Measurements from ENCODE around the gene ADGRG1.

ADGRG1 gene

DNA sequence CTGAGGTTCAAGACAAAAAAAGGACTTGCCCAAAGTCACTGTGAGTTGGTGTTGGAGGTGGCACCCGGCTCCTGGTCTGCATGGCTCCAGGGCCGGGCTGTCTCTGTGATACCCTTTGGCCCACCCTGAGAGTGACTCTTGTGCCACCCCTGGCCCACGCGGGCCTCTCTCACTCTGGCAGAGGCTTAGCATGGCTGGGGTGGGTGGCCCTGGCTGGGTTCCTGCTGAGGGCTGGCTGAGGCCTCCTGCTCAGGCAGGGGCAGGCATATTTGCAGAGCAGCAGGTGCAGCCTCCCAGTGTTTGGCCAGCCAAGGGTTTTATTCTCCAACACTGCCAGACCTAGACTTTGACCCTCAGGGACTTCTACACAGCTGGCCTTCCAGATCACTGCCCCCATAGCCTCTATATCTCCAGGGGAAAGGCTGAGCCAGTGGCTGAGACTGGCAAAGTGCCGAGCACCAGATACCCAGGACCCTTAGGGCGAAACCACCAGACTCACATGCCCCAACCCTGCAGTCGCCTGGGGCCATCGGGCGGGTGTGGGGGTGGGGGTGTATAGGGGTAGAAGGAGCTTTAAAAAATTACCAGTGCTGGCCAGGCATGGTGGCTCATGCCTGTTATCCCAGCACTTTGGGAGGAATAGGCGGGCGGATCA is 21.5 kb upstream of the ADGRG1 start:
- DNase-seq: no peak

DNA sequence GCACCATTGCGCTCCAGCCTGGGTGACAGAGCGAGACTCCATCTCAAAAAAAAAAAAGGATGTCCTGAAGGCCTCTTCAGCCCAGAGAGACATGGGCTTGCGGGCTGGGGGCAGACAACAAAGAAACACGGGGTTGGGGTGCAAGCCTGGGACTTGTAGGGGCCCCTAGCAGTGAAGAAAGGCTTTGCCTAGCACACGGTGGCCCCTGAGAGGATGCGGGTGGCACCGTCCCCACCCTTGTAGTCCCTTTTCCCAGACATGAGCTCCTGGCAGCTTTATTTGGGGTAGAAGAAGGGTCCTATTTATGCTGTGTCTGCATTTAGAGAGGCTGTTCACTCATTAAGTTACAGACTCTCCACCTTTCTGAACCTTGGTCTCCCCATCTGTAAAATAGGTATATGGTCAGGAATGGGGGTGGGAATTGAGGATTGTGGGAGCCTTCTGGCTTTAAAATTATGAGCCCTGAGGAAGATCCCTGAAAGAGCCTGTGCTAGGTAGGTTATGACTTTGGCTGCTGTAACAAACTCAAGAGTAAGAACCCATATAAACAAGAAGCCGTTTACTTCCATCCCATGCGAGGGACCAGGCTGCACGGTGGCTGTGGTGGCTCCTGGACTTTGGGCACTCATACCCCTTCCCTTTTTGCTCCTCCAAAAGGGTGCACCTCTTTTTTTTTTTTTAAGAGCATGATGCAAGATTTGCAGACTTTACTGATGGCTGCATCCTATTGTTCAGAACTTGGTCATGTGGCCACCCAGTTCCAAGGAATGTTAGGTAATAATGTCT is 20.6 kb upstream of the ADGRG1 start:
- DNase-seq: peak; percentile 18

DNA sequence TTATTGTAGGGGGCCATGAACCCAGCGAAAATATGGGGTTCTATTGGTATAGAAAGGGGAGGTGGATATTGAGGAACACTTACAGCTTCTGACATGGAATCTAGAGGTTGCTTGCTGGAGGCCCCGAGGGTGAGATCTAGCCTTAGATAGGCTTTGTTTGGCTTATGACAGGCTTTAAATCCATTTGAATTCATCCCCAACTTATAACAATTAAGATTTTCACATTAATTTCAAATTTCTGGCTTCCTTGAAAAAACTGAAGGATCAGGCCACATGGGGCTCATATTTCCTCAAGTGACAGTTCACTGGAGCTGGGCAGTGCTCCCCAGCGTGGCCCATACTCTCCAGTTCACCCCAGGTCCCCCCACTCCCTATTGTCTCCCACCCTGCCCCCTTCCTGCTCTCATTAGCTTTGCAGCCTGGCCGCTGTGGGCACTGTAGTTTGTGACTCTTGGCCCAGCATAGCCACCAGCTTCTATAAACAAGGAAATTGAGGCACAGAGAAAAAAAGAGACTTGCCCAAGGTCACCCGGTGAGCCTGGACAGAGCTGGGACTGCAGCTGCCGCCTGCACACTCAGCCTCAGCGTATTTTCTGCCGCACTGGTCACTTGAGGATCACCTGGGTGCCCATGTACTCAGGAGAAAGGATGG is 19.8 kb upstream of the ADGRG1 start:
- DNase-seq: no peak

DNA sequence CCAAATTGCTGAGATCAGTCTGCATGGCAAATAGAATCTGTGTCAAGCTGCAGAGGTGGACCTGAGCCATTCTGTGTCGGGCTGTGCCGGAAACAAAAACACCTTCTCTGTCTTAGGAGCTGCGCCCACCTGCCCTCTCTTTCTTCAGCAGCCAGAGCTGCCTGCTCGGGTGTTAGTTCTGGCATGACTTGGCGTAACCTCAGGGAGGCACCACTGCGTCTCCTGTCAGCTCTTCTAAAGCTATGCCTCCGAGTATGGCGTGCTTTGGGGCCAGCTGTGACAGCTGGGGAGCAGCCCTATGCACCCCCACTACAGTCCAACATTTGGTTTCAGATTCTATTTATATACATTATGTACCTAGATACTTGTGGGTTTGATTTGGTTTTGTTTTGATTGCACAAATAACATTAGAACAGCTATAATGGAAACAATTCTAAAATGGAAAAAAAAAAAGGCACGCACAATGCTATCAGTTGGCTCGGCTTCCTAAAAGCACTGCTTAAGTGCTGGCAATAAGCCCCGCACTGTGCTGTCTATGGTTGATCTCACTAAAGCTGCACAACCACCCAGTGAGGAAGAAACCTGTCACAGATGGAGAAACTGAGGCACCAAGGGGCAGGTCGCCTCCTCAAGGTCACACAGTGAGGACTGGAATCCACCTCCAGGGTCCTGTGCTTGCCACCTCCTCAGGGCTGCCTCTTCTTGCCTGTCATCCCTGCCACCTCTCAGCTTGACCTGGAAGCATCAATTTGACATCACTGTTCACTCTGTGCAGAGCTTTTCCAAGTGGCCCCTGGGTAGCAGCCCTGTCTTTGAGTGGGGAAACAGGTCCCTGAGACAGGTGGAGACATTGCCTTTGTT is 18.7 kb upstream of the ADGRG1 start:
- no peak for DNase-seq

DNA sequence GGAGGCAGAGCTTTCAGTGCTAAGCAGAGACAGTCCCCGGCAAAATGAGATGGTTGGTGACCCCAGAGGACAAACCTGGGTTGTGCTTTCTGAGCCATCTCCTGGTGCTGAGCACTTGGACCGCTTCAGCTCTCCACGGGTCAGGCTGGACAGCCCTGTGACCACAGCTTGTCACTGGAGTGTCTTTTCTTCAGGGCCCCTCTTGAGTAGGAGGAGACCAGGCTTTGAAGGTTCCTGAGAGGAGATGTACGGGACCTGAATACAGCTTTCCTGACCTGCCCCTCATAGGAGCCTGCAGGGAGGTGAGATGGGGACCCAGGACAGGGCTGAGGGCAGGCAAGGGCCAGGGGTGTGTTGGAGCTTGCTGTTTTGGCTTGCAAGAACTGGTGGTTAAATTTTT is 17.8 kb upstream of the ADGRG1 start:
- DNase-seq: no peak

DNA sequence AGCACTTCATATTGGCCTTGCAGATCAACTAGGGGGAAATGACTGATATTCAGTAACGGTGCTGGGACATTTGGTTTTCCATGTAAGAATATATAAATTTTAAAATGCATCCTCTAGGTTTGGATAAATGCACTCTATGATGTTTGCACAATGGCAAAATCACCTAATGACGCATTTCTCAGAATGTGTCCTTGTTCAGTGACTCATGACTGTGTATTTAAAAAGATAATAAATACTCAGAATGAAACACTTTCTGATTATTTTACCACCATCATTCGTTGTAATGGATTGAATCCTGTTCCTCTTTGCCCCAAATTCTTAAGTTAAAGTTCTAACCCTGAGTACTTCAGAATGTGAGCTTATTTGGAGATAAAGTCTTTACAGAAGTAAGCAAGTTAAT is 17.2 kb upstream of the ADGRG1 start:
- no peak for DNase-seq

DNA sequence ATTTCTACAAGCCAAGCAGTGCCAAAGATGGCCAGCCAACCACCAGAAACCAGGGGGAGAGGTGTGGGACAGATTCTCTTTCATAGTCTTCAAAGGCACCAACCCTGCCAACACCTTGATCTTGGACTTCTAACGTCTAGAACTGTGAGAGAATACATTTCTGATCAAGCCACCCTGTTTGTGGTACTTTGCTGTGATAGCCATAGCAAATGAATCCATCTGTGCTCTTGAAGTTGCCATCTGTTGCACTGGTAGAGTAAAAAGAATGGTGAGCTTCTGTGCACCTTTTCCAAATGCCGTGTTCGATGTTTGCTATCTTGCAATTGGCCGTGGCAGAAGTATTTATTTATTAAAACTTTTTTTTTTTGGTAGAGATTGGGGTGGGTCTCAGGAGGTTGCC is 16.7 kb upstream of the ADGRG1 start:
- no peak for DNase-seq

DNA sequence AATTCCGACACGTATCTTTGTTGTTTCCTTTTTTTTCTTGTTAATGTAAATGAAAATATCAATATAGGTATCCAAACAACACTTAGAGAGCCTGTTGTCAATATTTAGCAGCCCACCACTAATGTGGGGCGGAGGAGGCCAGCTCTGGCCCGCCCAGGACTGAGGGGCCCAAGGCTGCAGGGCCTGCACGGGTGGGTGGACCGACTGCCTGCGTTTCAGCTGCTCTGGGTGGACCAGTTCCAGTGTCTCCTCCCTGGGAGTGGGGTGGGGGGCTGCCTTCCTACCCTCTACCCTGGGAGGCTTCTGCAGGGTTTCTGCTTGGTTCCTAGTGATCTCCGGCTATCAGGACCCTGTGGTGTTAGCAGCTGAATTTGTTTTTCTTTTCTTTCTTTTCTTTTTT is 15.9 kb upstream of the ADGRG1 start:
- DNase-seq: no peak

DNA sequence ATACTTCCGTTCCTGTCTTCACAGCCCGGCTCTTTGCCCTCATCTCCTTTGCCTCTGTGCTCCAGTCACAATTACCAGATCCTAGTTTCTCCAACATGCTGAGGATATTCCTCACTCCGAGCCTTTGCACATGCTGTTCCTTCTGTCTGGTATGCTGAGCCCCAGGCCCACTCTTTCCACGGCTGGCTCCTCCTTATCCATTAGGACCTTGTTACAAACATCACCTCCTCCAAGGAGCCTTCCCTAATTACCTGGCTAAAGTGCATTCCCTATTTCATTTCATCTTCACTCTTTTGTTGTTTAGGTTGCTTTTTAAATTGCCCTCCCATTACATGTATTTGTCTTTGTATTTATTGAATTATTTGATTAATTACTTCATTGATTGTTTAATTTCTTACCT is 14.9 kb upstream of the ADGRG1 start:
- no peak for DNase-seq

DNA sequence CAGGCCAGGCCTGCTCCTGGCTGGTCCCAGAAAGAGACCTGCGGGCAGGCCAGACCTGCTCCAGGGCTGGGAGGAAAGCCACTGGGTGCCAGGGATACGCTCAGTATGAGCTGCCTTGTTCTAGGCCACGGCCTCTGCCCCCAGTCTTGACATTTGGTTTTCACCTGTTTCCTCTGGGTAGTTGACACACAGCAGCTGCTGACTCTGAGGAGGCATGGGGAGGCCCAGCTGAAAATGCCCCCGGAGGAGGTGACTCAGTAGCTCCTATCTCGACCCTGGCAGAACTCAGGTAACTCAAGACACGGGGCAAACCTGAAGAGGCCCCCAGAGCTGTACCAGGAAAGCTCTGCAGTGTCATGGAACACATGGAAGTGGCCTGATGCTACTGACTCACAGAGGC is 13.9 kb upstream of the ADGRG1 start:
- DNase-seq: no peak

DNA sequence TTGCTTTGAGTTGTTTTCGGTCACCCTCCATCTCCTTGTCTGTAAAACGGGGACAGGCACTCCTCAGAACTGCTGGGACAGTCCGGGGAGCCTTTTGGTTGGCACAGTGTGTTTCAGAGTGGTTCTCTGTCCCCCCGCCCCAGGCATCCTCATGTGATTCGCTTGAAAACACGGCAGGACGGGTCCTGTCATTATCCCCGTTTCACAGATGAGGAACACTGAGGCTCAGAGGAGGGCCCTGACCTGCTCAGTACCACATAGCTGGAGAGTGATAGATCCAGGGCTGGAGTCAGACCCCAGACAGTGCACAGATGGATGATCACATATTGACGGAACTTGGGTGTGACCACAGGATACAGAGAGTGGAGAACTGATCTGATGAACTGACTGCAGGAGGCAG is 13.5 kb upstream of the ADGRG1 start:
- DNase-seq: no peak

DNA sequence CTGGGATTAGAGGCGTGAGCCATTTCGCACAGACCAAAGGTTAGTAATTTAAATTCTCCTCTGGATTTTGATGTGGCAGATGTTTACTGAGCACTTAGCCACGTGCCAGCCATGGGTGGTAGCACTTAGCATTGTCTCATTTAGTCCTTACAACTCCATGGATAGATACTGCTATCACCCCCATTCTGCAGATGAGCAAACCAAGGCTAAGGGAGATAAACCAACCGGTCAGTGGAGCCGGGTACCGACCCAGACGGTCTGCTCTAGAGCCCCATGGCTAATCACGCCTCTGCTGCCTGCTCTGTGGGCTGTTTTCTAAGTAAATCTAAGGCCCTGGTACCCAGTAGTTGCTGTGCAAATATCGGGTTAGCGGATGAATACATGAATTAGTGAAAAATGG is 12.6 kb upstream of the ADGRG1 start:
- DNase-seq: no peak

DNA sequence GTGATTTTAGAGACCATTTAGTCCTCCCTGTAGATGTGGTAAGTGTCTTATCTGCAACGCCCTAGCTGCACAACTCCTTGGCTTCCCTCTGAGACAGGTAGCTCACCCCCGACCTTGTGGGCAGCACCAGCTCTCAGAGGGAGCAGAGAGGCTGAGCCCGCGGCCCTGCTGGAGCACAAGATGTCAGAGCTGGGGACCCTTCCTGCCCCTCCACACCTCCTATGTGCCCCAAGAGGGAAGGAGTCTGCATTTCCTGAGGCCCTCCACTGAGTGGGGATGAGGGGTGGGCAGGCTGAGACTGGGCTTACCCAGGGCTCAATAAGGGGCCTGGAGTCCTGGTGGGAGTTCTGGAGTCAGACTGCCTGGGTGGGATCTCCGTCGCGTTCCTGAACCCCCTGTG is 12.2 kb upstream of the ADGRG1 start:
- no peak for DNase-seq

DNA sequence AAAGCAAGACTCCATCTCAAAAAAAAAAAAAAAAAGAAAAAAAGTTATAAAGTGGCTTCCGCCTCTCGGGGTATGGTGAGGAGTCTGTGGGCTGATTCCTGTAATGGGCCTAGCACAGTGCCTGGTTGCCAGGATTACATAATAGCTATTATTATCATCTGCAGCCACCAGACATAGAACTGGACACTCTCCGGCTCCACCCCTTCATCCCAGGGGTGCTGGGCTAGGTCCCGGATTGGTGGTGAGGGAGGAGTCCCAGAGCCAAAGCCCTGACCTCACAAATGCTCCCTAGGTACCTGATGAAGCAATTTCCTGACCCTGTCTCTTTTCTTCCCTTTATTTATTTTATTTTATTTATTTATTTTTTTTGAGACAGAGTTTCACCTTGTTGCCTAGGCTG is 11.6 kb upstream of the ADGRG1 start:
- DNase-seq: no peak

DNA sequence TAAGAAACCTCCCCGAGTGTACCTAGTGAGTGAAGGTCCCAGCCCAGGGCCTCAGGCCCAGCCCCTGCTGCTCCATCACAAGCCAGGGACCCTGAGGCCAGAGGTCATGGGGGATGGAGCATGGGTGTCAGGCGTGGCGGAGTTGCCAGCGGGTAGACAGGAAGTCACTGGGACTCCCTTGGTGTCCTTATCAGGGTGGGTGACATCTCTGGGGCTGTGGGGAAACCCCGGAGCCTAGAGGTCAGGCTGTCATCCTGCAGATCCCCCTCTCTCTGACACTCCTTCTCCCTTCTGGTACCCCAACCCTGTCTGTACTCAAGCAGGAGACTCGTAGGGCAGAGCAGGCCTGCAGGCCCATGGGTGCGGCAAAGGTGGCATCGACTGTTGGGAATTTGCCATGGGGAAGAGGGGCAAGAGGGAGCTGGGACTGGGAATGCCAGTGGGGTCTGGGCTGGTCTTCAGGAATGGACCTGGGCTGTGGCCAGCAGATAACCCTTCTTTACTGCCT is 10.8 kb upstream of the ADGRG1 start:
- no peak for DNase-seq

DNA sequence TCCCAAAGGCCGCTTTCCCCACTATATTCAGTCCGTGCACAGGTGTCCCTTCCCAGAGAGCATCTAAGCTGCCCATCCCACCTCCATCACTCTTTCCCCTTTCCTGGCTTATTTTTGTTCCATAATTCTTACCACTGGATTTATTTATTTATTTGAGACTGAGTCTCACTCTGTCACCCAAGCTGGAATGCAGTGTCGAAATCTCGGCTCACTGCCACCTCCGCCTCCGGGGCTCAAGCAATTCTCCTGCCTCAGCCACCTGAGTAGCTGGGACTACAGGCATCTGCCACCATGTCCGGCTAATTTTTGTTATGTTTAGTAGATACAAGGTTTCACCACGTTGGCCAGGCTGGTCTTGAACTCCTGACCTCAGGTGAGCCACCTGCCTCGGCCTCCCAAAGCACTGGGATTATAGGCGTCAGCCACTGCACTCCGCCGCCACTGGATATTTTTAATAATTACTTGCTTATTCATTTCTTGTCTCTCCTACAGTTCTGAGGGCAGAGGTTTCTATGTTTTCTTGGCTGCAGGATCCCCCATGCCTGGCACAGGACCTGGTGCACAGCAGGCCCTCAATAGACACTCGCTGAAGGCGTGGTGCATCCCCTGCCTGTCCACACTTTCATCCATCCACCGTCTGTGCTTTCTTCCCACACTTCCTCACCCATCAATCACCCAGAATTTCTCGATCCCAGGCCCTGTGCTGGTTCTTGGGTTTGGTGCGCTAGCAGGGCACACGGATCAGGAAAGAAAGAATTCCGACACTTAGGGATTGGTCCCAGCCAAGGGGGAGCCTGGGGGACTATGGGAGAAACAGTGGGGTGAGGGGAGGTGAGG is 9.9 kb upstream of the ADGRG1 start:
- no peak for DNase-seq

DNA sequence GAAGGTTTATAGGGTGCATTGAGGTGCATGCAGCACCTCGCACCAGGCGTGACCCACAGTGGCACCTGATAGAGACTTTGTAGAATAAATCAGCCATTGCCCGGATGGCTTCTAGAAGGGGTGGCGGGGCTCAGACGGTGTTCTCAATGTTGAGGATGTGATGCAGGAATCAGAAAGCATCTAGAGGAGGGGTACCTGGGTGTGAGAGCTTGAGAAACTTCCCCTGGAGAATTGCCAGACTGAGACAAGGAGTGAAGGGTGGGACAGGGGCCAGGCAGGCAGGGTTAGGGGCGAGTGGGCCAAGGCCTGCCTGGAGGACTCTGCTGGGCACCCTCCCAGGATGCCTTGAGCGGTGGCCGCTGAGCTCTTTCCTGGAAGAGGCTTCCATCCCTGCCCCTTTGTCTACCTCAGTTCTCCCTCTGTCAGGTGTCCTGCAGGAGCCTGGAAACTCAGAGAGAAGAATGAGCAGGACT is 9.3 kb upstream of the ADGRG1 start:
- no peak for DNase-seq

DNA sequence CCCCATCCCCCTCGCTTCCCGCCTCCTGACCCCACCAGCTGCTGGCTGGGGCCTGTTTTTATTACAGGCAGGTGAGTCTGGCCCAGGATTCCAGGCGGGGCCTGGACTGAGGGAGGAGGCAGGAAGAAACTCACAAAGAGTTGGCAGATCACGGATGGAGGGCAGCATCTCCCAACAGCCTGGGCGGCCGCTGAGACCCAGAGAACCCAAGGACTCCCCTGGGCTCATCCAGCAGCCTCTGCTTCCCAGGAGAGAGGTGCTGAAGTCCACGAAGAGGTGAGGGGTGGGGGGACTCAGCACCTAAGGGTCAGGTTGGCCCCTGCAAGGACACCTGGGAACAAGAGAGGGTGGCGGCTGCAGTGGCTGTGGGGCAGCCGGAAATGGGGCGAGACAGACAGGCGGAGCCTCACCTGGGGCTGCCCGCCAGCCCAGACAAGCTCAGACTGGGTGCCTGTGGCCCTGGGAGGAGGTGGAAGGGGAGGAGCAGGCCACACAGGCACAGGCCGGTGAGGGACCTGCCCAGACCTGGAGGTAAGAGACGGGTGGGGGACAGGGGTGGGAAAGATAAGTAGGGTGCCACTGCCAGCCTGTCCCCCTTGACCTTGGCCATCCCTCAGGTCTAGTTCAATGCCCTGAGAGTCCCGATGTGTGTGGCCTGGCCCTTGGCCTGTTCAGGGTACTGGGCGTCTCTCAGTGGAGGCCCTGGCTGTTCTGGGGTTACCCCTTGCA is 8.7 kb upstream of the ADGRG1 start:
- DNase-seq: no peak

DNA sequence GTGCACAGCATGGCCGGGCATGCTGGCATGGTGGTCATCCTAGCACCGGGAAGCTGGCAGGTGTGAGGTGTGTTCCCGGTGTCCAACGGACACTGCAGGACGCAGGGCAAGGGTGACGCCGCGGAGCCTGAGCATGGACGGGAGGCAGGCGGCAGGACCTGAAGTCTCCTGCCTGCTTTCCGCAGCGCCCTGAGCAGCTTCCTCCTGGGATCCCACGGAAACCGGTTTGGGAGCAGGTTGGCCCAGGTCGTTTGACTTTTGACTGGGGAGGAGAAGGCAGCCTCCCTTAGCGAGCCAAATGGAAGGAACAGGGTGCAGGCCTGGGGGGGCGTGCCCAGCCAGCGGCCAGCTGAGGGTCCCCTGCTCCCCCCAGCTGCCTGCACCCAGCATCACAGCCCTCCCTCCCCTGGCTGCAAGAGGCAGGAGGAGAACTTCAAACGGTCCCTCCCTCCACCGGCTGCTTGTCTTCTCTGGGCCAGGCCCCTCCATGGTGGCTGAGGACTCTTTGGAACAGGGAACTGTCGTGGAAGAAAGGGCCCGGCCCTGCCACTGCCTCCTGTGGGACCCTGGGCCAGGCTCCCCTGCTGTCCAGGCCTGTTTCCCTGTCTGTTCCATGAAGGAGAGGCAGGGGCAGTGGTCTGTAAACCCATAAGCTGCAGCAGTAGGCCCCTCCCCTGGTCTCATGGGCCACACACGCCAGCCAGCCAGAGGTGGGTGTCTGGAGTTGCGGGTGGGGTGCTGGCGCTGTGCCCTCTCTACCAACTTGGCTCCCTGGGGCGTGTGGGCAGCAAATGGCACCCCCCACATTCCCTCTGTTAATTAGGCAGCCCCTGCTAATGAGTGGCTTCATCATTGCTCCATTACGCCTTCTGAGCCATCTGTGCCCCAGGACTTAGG is 7.8 kb upstream of the ADGRG1 start:
- no peak for DNase-seq
